K562 (cell line): Measurements from ENCODE around the gene NR3C1. TPM values are rescaled to one million over a fixed set of nuclear protein-coding genes. Genes with fewer than 3 reads are reported as not detected.
A peak's percentile ranks its signal among the peaks of the same experiment; 100 is the strongest.

ENCODE experiments used
- BRD9 ChIP-seq: fragments of 450-650 bp; IDR thresholded peaks from 2 replicates; pipeline ENCODE4 v1.6.1; 2018; ENCODE audit warnings: low read depth; ENCODE audit not compliant: partially characterized antibody
- CHD2 ChIP-seq: IDR thresholded peaks from 2 replicates; pipeline ENCODE4 v1.6.1; 2011; ENCODE audit warnings: low read depth, low read length
- CTBP1 ChIP-seq: fragments of 450-650 bp; IDR thresholded peaks from 2 replicates; pipeline ENCODE4 v1.6.1; 2016; ENCODE audit warnings: borderline replicate concordance
- DEAF1 ChIP-seq: fragments of 450-650 bp; formaldehyde crosslinking; IDR thresholded peaks from 2 replicates; pipeline ENCODE4 v1.4.0; 2020; ENCODE audit warnings: mild to moderate bottlenecking, moderate library complexity
- EWSR1 ChIP-seq: fragments of 450-650 bp; IDR thresholded peaks from 2 replicates; pipeline ENCODE4 v1.6.1; 2018; ENCODE audit warnings: borderline replicate concordance, mild to moderate bottlenecking, low read depth, moderate library complexity; ENCODE audit not compliant: partially characterized antibody
- FOXA1 ChIP-seq: fragments of 450-650 bp; IDR thresholded peaks from 2 replicates; pipeline ENCODE4 v1.6.1; 2016; ENCODE audit warnings: mild to moderate bottlenecking, borderline replicate concordance
- FOXP1 ChIP-seq: sonication (generic); formaldehyde crosslinking; IDR thresholded peaks from 2 replicates; pipeline ENCODE4 v1.8.0; 2022; ENCODE audit warnings: mild to moderate bottlenecking, missing genetic modification reagents
- HCFC1 ChIP-seq: IDR thresholded peaks from 2 replicates; pipeline ENCODE4 v1.6.1; 2012; ENCODE audit warnings: low read depth, low read length, improper control_type of control experiment
- MECOM ChIP-seq: fragments of 250-450 bp; sonication (Bioruptor Pico); IDR thresholded peaks from 2 replicates; pipeline ENCODE4 v1.8.0; 2022; ENCODE audit warnings: inconsistent platforms
- NFXL1 ChIP-seq: fragments of 450-650 bp; formaldehyde crosslinking; IDR thresholded peaks from 2 replicates; pipeline ENCODE4 v1.4.0; 2021; ENCODE audit warnings: mild to moderate bottlenecking
- RUNX1 ChIP-seq: sonication (generic); IDR thresholded peaks from 2 replicates; pipeline ENCODE4 v1.6.1; 2016; ENCODE audit warnings: antibody characterized with exemption, low read depth
- SAP30 ChIP-seq: fragments of 200-600 bp; sonication (generic); IDR thresholded peaks from 2 replicates; pipeline ENCODE4 v1.6.1; 2012; ENCODE audit warnings: borderline replicate concordance, low read depth, mild to moderate bottlenecking, moderate library complexity, low read length, control low read depth, inconsistent platforms; ENCODE audit not compliant: insufficient read depth, poor library complexity, severe bottlenecking
- TAF1 ChIP-seq: IDR thresholded peaks from 2 replicates; pipeline ENCODE4 v1.6.1; 2011; ENCODE audit warnings: mild to moderate bottlenecking, low read length, moderate library complexity; ENCODE audit not compliant: insufficient read depth, control insufficient read depth, severe bottlenecking; ENCODE audit errors: extremely low read depth
- TEAD4 ChIP-seq, 2 experiments: sonication (generic) in 1 of 2; formaldehyde crosslinking in 1 of 2; IDR thresholded peaks; 2 replicates each; pipeline versions ENCODE4 v1.6.1 to v1.8.0; 2012 to 2022; ENCODE audit warnings: borderline replicate concordance in 1 of 2, inconsistent platforms in 1 of 2, low read length in 1 of 2, mild to moderate bottlenecking in 1 of 2, missing genetic modification reagents in 1 of 2
- XRCC5 ChIP-seq: fragments of 200-400 bp; formaldehyde crosslinking; IDR thresholded peaks from 2 replicates; pipeline ENCODE4 v1.6.1; 2017; ENCODE audit warnings: low read depth, mild to moderate bottlenecking, low read length
- ZBTB17 ChIP-seq: fragments of 450-650 bp; formaldehyde crosslinking; IDR thresholded peaks from 2 replicates; pipeline ENCODE4 v1.4.0; 2020; ENCODE audit warnings: mild to moderate bottlenecking
- ZBTB7A ChIP-seq: IDR thresholded peaks from 2 replicates; pipeline ENCODE4 v1.6.1; 2011; ENCODE audit warnings: low read depth, mild to moderate bottlenecking, low read length, moderate library complexity, borderline replicate concordance; ENCODE audit not compliant: control insufficient read depth
- ZFP91 ChIP-seq: sonication (generic); formaldehyde crosslinking; IDR thresholded peaks from 2 replicates; pipeline ENCODE4 v1.8.0; 2022; ENCODE audit warnings: mild to moderate bottlenecking, missing genetic modification reagents
- ZNF217 ChIP-seq: sonication (generic); formaldehyde crosslinking; IDR thresholded peaks from 2 replicates; pipeline ENCODE4 v1.8.0; 2022; ENCODE audit warnings: mild to moderate bottlenecking, missing genetic modification reagents
- ZNF316 ChIP-seq: fragments of 450-650 bp; IDR thresholded peaks from 2 replicates; pipeline ENCODE4 v1.6.1; 2016
- ZNF639 ChIP-seq, 2 experiments: fragments of 200-800 bp in 1 of 2; sonication (Bioruptor generic) in 1 of 2; sonication (generic) in 1 of 2; formaldehyde crosslinking in 1 of 2; IDR thresholded peaks in 1 of 2; conservative IDR thresholded peaks in 1 of 2; 2 replicates each; pipeline versions ENCODE4 v1.5.0 to v1.6.1; 2016 to 2020; ENCODE audit warnings: missing compliant biosample characterization in 1 of 2, missing genetic modification characterization in 1 of 2, missing genetic modification reagents in 1 of 2
- polyA plus RNA-seq, 8 experiments: library from polyadenylated mRNA; depleted of rRNA in 4 of 8; stranded (reverse) in 5 of 8; unstranded in 3 of 8; fragments of >200 nt; fragmentation: Nextera tagmentation in 2 of 8; fragmentation: Illumina TruSeq in 1 of 8; extraction: Ambion mirVana in 2 of 8; extraction: Trizol in 1 of 8; gene quantifications; 2 replicates each; pipeline versions ENCODE4 v1.2.1 to v1.2.3, GENCODE V29; 2011 to 2014; ENCODE audit warnings: inconsistent platforms in 1 of 8, missing spikeins in 1 of 8
- total RNA-seq, 7 experiments: library from RNA; depleted of rRNA in 6 of 7; stranded (reverse); fragments of >200 nt in 6 of 7; fragmentation: Illumina TruSeq in 2 of 7; extraction: Trizol in 2 of 7; gene quantifications; 2 replicates each; pipeline versions ENCODE4 v1.2.1 to v1.2.3, GENCODE V29; 2011 to 2021; ENCODE audit warnings: low replicate concordance in 1 of 7
- TF ChIP-seq, protein P1 (sequence below), 2 experiments: fragments of 450-650 bp in 1 of 2; sonication (generic) in 1 of 2; formaldehyde crosslinking in 1 of 2; IDR thresholded peaks in 1 of 2; conservative IDR thresholded peaks in 1 of 2; 2 replicates each; pipeline versions ENCODE4 v1.6.1 to v1.8.1; 2016 to 2023; ENCODE audit warnings: mild to moderate bottlenecking in 2 of 2, moderate library complexity in 2 of 2, inconsistent platforms in 1 of 2, missing genetic modification reagents in 1 of 2

The NR3C1 gene
- total and polyA plus RNA-seq, 9 of the 15 experiments (the other 6 are each of a cell fraction or from before 2014, with no cell fraction given), result 8.2 to 36.0 (median 15.0) TPM

- TF ChIP-seq ZBTB17 (CRISPR knock-in tag) (no peak), XRCC5 (no peak), CHD2 (no peak), ZNF217 (no peak), NFXL1 (no peak), EWSR1 (no peak), ZFP91 (CRISPR knock-in tag) (no peak), TEAD4 (IDR thresholded peaks at IDR 0.05; ENCODE audit: low read length) (peak; percentile 92), TEAD4 (CRISPR knock-in tag; IDR thresholded peaks at IDR 0.05; ENCODE audit: borderline replicate concordance) (no peak), FOXA1 (no peak), FOXP1 (CRISPR knock-in tag) (no peak), RUNX1 (no peak), SAP30 (no peak), BRD9 (no peak), ZBTB7A (peak; percentile 60; the same call in 1 of the 2 replicates), ZNF639 (CRISPR knock-in tag; conservative IDR thresholded peaks at IDR 0.05 in 1 of 2, IDR thresholded peaks at IDR 0.05 in 1 of 2) (peak in 1 of 2 experiments; percentile 65; a peak in 1 of 4 replicates), HCFC1 (no peak), CTBP1 (peak; percentile 89), DEAF1 (no peak), MECOM (CRISPR knock-in tag) (no peak), TAF1 (no peak), ZNF316 (no peak)
- TF ChIP-seq, protein P1, sequence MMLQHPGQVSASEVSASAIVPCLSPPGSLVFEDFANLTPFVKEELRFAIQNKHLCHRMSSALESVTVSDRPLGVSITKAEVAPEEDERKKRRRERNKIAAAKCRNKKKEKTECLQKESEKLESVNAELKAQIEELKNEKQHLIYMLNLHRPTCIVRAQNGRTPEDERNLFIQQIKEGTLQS (IDR thresholded peaks at IDR 0.05), result peak; percentile 98
- TF ChIP-seq, protein P1 (CRISPR knock-in tag; conservative IDR thresholded peaks at IDR 0.05), result peak; percentile 94
Observed at GRCh38 chr5:143245929-143246561, 157.4 kb downstream of the NR3C1 start (continued).
